ENCODE data around the gene SELENOO.

- no peak for TF ChIP-seq CTCF (IDR thresholded peaks at IDR 0.05)
- TF ChIP-seq ZFX (IDR thresholded peaks at IDR 0.05; ENCODE audit: borderline replicate concordance): no peak
Measured at GRCh38 chr22:50213263-50213662, 12.5 kb downstream of the SELENOO start.
